IPS-11a (cell line): ENCODE measurements around the gene ANKRD61.
"Not testable (repeated sequence)": the region's sequence is repeated elsewhere in the genome, so short reads cannot be mapped to it uniquely, and the experiment has no call there.

ENCODE experiments used
- H3K4me3 ChIP-seq: one replicate; pipeline ENCODE4 v1.5.1; 2013; ENCODE audit warnings: low read depth, low read length, control low read depth

Gene ANKRD61

DNA sequence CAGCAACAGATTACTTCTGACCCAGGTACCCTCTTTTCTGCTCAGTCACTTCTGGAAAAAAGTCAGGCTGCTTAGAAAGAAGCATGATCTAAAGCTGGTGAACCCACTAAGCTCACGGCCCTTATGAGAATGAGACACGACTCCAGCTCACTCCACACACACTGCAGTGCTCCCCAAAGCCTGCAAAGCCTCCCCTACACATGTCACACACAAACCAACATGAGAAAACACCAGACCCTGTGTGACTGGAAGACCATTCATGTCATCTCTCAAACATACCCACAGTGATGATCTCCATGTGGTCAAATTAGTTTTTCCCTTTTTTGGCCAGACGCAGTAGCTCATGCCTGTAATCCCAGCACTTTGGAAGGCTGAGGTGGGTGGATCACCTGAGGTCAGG lies 391 bp downstream of the ANKRD61 start:
- no peak overlapping the region for H3K4me3 ChIP-seq

DNA sequence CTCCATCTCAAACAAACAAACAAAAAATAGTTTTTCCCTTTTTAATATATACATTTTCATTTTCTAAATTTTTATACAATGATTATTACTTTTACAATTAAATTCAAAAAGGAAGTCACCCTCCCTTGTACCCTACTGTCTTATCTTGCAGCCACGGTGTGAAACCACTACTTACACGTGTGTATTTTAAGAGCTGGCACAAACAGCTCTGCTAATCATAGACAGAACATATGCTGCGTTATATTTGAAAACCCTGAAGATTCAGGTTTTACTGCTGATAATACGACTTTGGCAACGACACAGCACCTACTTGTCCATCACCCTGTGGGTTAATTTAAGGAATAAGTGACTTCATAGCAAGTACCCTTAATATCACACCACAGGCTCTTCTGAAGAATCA lies 991 bp downstream of the ANKRD61 start:
- H3K4me3 ChIP-seq = no peak overlapping the region

DNA sequence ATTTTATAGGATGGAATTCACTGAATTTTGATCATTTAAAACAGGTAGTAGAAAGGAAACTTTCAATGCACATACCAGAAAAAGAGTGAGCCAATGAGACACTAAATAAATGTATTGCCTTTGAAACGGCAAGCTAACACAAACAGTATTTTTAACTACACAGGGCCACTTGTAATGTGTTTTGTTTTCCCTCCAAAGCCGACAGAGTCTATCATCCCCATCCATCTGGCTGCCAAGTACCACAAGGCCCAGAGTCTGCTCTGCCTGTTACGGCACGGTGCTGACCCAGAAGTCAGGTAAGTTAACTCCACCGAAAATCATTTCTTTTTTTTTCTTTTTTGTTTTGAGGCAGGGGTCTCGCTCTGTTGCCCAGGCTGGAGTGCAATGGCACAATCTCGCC lies 1.5 kb downstream of the ANKRD61 start:
- no peak overlapping the region for H3K4me3 ChIP-seq

DNA sequence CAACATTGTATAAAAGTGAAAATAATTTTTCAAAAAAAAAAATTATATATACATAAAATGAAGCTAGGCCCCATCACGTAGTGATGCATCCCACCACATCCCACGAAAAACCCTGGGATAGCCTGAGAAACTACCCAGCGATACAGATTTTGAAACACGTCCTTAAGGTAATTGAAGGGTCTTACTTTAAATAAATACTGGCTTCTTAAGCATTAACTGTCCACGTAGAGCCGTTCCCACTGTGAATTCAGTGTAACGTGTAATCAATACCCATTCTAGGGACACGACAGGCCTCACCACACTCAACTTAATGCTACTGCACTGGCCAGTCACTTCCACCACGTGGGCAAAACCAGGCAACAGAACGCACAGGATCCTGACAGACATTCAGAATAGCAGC lies 4.0 kb downstream of the ANKRD61 start:
- H3K4me3 ChIP-seq = no peak overlapping the region

DNA sequence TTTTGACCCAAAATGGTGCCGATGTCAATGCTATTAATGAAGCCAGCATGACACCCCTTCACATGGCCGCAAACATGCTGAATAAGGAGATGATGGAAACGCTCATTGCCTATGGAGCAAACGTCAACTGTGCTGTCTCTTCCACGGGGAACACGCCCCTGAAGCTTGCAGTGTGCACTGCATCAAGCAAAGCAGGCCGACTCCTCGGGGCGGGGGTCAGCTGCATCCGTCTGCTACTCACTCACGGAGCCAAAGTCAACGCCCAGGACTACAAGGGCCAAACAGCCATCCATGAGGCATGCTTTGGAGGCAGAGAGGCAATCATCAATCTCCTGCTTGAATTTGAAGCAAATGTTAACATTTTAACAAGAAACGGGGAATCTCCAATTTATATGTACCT lies 4.5 kb downstream of the ANKRD61 start:
- H3K4me3 ChIP-seq = no peak overlapping the region

DNA sequence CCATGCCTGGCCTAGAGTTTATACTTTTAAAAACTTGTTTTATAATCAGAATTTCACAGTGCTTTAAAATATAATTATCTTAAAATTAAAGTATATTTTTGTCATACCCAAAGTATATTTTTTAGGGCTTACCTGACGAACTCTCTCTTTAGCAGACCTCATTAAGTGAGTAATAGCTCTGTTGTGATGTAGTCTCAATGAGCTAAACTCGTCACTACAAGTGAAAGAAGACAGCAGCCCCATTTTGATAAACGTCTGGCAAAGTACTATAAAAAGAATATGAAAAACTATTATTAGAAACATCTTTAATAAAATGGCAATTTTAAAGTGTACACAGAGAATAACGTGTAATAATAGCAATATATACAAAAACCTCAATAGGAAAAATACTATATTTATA lies 18.6 kb downstream of the ANKRD61 start:
- no peak overlapping the region for H3K4me3 ChIP-seq

DNA sequence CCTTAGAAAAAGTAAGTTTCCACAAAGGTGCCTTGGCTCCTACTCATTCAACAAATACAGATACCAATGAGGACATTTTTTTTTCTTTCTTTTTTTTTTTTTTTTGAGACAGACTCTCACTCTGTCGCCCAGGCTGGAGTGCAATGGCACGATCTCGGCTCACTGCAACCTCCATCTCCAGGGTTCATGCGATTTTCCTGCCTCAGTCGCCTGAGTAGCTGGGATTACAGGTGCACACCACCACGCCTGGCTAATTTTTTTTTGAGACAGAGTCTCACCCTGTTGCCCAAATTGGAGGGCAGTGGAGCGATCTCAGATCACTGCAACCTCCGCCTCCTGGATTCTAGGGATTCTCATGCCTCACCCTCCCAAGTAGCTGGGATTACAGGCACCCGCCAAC lies 20.0 kb downstream of the ANKRD61 start:
- not testable (repeated sequence) for H3K4me3 ChIP-seq

DNA sequence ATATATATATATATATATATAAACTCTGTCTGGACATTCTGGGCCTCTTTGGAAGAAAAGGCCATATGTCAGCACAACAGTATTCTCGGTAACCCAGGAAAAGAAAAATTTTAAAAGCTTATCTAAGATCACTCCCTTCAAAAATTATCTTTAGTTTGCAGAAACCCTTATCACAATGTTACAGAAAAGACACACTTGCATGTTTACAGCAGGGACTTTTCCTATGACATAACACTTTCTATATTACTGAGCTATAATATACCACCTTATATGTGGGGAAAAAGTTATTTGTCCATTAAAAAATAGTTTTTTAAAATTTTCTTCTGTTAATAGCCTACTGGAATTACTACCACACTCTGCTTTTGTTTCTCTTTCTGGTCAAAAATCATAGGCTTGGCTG lies 25.4 kb downstream of the ANKRD61 start:
- no peak overlapping the region for H3K4me3 ChIP-seq

DNA sequence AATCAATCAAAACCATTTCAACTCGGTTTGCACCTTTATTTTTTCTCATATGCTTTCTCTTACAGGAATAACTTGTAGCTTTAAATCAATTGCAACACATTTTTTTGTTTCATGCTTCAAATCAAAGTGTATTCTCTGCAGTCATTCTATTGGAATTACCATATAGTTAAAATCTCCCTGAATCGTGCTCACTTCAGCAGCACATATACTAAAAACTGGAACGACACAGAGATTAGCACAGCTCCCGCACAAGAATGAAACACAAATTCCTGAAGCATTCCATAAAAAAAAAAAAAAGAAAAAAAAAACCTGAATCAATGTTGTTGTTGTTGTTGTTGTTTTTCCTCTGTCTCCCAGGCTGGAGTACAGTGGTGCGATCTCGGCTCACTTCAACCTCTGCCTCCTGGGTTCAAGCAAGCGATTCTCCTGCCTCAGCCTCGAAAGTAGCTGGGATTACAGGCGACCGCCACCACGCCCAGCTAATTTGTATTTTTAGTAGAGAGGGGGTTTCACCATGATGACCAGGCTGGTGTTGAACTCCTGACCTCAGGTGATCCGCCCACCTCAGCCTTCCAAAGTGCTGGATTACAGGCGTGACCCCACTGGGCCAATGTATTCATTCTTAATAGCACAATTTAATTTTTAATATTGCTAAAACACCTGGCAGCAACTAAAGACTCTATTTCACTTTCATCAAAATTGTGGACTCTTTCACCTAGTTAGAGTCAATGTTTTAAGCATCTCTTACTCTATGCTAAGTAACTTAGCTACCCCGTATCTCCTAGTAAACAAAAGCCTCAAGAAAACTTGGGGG lies 26.3 kb downstream of the ANKRD61 start:
- H3K4me3 ChIP-seq = peak overlapping the region; percentile 86

DNA sequence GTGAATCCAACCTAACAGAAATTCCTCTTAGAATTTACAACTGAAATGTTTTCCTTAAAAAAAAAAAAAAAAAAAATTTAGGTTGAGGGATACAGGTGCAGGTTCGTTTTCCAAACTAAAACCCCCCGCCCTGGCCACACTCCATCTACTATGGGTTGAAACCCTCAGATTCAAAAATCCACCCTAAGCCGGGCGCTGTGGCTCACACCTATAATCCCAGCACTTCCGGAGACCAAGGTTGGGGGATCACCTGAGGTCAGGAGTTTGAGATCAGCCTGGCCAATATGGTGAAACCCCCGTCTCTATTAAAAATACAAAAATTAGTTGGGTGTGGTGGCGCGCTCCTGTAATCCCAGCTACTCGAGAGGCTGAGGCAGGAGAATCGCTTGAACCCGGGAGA lies 28.8 kb downstream of the ANKRD61 start:
- not testable (repeated sequence) for H3K4me3 ChIP-seq

DNA sequence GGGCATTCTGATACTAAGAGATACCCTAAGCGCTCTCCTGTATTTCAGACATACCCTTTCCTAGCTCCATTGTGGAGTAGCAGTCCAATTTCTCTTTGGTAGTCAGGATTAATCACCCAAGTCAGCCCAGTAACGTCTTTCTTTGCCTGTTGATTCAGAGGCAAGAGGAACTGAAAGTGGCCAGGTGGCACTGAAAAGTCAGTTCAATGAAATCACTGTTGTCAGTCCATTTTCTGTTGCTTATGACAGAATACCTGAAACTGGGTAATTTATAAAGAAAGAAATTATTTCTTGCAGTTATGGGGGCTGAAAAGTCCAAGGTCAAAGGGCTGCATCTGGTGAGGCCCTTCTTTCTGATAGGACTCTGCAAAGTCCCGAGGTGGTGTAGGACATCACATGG lies 40.2 kb downstream of the ANKRD61 start:
- no peak overlapping the region for H3K4me3 ChIP-seq

DNA sequence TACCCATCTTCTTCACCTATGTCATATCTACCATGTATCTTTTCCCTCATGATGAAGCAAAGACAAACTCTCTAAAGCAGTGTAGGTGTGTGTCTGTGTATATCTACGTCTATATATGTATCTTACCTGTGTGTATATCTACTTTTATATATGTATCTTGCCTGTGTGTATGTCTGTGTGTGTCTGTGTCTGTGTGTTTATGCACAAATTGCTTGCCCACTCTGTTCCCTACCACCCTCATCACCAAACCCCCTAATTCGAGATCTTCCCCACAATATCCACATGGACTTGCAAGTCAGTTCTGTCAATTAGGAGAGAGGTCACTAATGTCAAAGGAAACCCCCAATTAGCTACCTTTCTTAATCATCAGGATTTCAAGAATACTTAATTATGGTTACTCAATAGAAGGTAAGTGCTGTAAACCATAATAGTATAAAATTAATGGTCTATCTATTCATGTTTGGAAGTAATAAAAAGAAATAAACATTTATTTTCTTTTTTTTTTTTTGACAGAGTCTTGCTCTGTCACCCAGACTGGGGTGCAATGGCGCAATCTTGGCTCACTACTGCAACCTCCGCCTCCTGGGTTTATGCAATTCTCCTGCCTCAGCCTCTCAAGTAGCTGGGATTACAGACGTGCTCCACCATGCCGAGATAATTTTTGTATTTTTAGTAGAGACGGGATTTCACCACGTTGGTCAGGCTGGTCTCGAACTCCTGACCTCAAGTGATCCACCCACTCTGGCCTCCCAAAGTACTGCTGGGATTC lies 43.6 kb downstream of the ANKRD61 start:
- no peak overlapping the region for H3K4me3 ChIP-seq

DNA sequence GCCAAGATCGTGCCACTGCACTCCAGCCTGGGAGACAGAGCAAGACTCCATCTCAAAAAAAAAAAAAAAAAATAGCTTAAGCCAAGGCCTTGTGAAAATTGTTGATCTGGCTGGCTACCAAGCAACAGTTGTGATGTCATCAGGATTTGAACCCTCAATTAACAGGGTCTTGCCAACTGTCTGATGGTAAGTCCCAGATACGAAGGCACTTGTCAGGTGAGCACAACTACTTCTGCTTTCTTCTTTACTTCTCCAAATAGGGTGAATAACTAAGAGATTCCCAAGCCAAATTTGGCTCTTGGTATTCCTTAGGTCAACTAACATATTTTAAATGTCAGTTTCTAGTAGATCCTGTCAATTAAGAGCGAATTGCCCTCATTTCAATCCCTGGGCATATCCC lies 47.4 kb downstream of the ANKRD61 start:
- H3K4me3 ChIP-seq = no peak overlapping the region

DNA sequence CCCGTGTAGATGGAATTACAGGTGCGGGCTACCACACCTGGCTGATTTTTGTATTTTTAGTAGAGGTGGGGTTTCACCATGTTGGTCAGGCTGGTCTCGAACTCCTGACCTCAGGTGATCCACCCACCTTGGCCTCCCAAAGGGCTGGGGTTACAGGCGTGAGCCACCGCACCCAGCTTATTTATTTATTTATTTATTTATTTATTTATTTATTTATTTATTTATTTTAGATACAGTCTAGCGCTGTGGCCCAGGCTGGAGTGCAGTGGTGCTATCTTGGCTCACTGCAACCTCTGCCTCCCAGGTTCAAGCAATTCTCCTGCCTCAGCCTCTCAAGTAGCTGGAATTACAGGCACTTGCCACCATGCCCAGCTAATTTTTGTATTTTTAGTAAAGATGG lies 51.9 kb downstream of the ANKRD61 start:
- not testable (repeated sequence) for H3K4me3 ChIP-seq
